ENCODE data around the gene SPSB3. TPM values are rescaled to one million over a fixed set of nuclear protein-coding genes. Genes with fewer than 3 reads are reported as not detected.

The SPSB3 gene
- polyA plus RNA-seq, 1 donor (not counting 4 experiments of a cell fraction or from before 2014, with no cell fraction given): 9.5 TPM

- Histone ChIP-seq H3K9ac (ENCODE audit: control insufficient read depth, extremely low read depth, insufficient read depth, low read length) (no peak overlapping the region), H3K4me2 (ENCODE audit: control insufficient read depth, extremely low read depth, insufficient read depth, low read depth, low read length) (no peak overlapping the region), H3K9me1 (ENCODE audit: control insufficient read depth, extremely low read depth, insufficient read depth, low read length) (no peaks in the 10 kb centered on the region), H3K27ac (ENCODE audit: control insufficient read depth, insufficient read depth, low read length) (no peak overlapping the region), H3K79me2 (ENCODE audit: control insufficient read depth, insufficient read depth, low read length) (peaks cover 2% of the 10 kb centered on the region), H3K4me1 (ENCODE audit: control insufficient read depth, extremely low read depth, insufficient read depth, low read length) (peaks cover 4% of the 10 kb centered on the region), H3K27me3 (ENCODE audit: control insufficient read depth, extremely low read depth, insufficient read depth, low read length) (no peaks in the 10 kb centered on the region), H3K9me3 (ENCODE audit: control insufficient read depth, low read depth, low read length) (peaks cover 8% of the 10 kb centered on the region), H2AFZ (ENCODE audit: control insufficient read depth, low read length) (no peak overlapping the region), H3K4me3 (ENCODE audit: control insufficient read depth in 2 of 3, extremely low read depth in 1 of 3, insufficient read depth in 2 of 3, low read depth in 1 of 3, low read length in 3 of 3) (no peak overlapping the region), H3K36me3 (ENCODE audit: control insufficient read depth in 2 of 2, extremely low read depth in 1 of 2, insufficient read depth in 2 of 2, low read length in 2 of 2) (peaks cover 12 to 24% of the 10 kb centered on the region in 2 experiments), H4K20me1 (ENCODE audit: control insufficient read depth, extremely low read depth, insufficient read depth, low read length) (peaks cover 2% of the 10 kb centered on the region)
- TF ChIP-seq EZH2 (IDR thresholded peaks at IDR 0.05; ENCODE audit: low read length): no peak
- no peak for TF ChIP-seq CTCF (optimal IDR thresholded peaks at IDR 0.05 in 1 of 3, IDR thresholded peaks at IDR 0.05 in 1 of 3, conservative IDR thresholded peaks at IDR 0.05 in 1 of 3; ENCODE audit: extremely low read depth in 1 of 3, insufficient read depth in 2 of 3, low read length in 3 of 3)
- dilution Hi-C loops (cut with MboI; ENCODE audit: extremely low pct_ligation_motif_present, low sequenced_read_pairs): no loop called here
- FAIRE-seq (no peak), DNase-seq (ENCODE audit: low read depth, low spot score) (no peak)
Measured at GRCh38 chr16:1743376-1744337, 38.7 kb downstream of the SPSB3 start.

GRCh38 chr16:1741553-1742165, 40.7 kb downstream of the SPSB3 start:
- Histone ChIP-seq H3K4me1 (ENCODE audit: control insufficient read depth, extremely low read depth, insufficient read depth, low read length) (peaks cover 4% of the 10 kb centered on the region), H3K4me2 (ENCODE audit: control insufficient read depth, extremely low read depth, insufficient read depth, low read depth, low read length) (no peak overlapping the region), H3K9me1 (ENCODE audit: control insufficient read depth, extremely low read depth, insufficient read depth, low read length) (no peaks in the 10 kb centered on the region), H3K27ac (ENCODE audit: control insufficient read depth, insufficient read depth, low read length) (no peak overlapping the region), H3K36me3 (ENCODE audit: control insufficient read depth in 2 of 2, extremely low read depth in 1 of 2, insufficient read depth in 2 of 2, low read length in 2 of 2) (peaks cover 7 to 15% of the 10 kb centered on the region in 2 experiments), H3K9me3 (ENCODE audit: control insufficient read depth, low read depth, low read length) (peaks cover 21% of the 10 kb centered on the region), H3K79me2 (ENCODE audit: control insufficient read depth, insufficient read depth, low read length) (peaks cover 3% of the 10 kb centered on the region), H3K4me3 (ENCODE audit: control insufficient read depth in 2 of 3, extremely low read depth in 1 of 3, insufficient read depth in 2 of 3, low read depth in 1 of 3, low read length in 3 of 3) (no peak overlapping the region), H3K9ac (ENCODE audit: control insufficient read depth, extremely low read depth, insufficient read depth, low read length) (no peak overlapping the region), H2AFZ (ENCODE audit: control insufficient read depth, low read length) (no peak overlapping the region), H4K20me1 (ENCODE audit: control insufficient read depth, extremely low read depth, insufficient read depth, low read length) (peaks cover 2% of the 10 kb centered on the region), H3K27me3 (ENCODE audit: control insufficient read depth, extremely low read depth, insufficient read depth, low read length) (no peaks in the 10 kb centered on the region)
- dilution Hi-C loops (cut with MboI; ENCODE audit: extremely low pct_ligation_motif_present, low sequenced_read_pairs): no loop called here
- TF ChIP-seq EZH2 (IDR thresholded peaks at IDR 0.05; ENCODE audit: low read length): no peak
- no peak for TF ChIP-seq CTCF (optimal IDR thresholded peaks at IDR 0.05 in 1 of 3, IDR thresholded peaks at IDR 0.05 in 1 of 3, conservative IDR thresholded peaks at IDR 0.05 in 1 of 3; ENCODE audit: extremely low read depth in 1 of 3, insufficient read depth in 2 of 3, low read length in 3 of 3)
- FAIRE-seq: no peak
- DNase-seq (ENCODE audit: low read depth, low spot score): no peak
